ENCODE data around the gene NDUFA7.

GRCh38 chr19:8367327-8368001, 46.3 kb upstream of the NDUFA7 start:
- TF ChIP-seq JUNB (CRISPR knock-in tag; IDR thresholded peaks at IDR 0.05; ENCODE audit: borderline replicate concordance) (no peak), RARG (CRISPR knock-in tag; IDR thresholded peaks at IDR 0.05; ENCODE audit: low read depth) (no peak)

All from HepG2 (cell line).